ENCODE results near the gene SH3TC1.

SH3TC1 gene

DNA sequence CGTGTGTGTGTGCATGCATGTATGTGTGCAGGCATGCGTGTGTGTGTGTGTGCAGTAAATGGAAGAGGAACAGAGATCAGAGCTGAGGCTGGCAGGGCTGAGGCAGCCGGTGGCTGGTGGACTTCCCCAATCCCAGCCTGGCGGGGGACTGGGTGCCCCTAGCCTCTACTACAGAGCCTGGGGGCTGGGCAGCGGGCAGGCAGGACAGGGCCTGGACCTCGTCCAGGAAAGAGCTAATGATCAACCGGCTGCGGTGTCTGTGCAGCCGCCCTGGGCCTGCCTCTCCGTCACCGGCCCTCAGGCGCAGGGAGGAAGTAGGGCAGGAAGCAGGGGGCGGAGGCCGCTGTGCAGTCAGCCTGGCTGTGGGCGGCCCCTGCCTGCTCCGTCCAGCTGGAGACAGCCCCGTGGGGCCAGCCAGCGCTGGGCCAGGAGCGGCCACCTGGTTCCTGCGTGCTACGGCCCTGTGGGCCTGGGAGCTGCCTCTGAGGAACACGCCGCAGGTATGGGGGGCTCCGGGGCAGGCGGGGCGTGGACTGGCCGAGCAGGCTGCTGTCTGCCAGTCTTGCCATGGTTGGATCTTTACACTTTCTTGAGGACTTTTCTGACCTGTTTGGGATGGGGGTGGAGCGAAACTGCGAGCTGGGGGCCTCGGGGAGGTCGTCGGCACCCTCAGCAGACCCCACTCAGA is at the start of gene SH3TC1:
Gene SH3TC1 (plus strand): TSS at position 385 of the 688 bp plus-strand sequence. CDS start 5,905 bp downstream, outside the sequence.
- DNase-seq (ENCODE audit: low read depth in 3 of 3, low spot score in 1 of 3) = peak in 1 of 3 donors; percentile 19

GRCh38 chr4:8149664-8150063 is 49.4 kb upstream of the SH3TC1 start:
- DNase-seq (ENCODE audit: low read depth in 3 of 3, low spot score in 1 of 3) = no peak

DNA sequence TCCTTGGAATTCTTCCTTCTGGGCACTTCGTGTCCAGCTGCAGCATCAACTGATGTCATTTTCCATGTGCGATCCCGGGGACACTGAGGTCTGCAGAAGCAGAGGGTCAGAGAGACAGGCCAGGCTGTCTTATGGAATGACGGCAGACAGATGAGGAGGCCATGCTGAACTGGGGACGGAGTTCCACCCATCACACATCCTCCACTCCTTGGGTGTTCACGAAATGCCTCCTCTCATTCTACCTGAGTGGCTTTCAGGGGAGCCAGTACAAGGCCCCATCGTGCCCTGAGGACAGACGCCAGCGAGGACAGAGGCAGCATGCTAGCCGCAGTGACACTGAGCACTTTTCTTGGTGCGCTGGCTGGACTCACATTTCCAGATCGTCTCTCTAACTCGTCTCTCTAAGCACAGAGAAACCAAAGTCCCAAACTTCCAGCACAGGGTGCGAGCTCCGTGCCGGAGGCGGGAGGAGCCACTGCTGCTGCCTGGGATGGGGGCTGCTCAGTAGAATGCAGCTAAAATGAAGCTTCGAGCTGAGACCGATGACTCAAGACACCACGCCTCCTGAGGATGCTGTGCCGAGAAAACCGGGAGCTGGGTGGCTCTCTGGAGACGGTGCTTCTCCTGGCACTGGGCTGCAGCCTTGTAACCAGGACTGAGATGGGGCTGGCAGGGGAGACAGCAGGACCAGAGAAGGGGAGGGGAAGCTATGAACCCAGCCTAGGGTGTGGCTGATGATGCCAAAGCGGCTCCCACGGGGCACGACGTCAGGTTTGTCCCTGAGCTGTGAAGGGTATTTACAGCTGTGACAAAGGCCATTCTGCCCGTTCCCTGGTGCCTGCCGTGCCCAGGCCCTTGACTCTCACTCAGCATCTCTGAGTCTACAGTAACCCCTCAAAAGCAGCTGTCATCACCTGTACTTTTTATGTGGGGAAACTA is 48.7 kb upstream of the SH3TC1 start:
- no peak for DNase-seq (ENCODE audit: low read depth in 3 of 3, low spot score in 1 of 3)

- no peak for DNase-seq (ENCODE audit: low read depth in 3 of 3, low spot score in 1 of 3)
Observed at GRCh38 chr4:8151165-8151650, 47.9 kb upstream of the SH3TC1 start.

GRCh38 chr4:8152090-8152864 is 46.8 kb upstream of the SH3TC1 start:
- no peak for DNase-seq (ENCODE audit: low read depth in 3 of 3, low spot score in 1 of 3)

GRCh38 chr4:8152865-8153257 is 46.2 kb upstream of the SH3TC1 start:
- DNase-seq (ENCODE audit: low read depth in 3 of 3, low spot score in 1 of 3) = no peak

GRCh38 chr4:8153441-8153840 is 45.6 kb upstream of the SH3TC1 start:
- no peak for DNase-seq (ENCODE audit: low read depth in 3 of 3, low spot score in 1 of 3)

- no peak for DNase-seq (ENCODE audit: low read depth in 3 of 3, low spot score in 1 of 3)
Observed at GRCh38 chr4:8155048-8155447, 44.0 kb upstream of the SH3TC1 start.

DNA sequence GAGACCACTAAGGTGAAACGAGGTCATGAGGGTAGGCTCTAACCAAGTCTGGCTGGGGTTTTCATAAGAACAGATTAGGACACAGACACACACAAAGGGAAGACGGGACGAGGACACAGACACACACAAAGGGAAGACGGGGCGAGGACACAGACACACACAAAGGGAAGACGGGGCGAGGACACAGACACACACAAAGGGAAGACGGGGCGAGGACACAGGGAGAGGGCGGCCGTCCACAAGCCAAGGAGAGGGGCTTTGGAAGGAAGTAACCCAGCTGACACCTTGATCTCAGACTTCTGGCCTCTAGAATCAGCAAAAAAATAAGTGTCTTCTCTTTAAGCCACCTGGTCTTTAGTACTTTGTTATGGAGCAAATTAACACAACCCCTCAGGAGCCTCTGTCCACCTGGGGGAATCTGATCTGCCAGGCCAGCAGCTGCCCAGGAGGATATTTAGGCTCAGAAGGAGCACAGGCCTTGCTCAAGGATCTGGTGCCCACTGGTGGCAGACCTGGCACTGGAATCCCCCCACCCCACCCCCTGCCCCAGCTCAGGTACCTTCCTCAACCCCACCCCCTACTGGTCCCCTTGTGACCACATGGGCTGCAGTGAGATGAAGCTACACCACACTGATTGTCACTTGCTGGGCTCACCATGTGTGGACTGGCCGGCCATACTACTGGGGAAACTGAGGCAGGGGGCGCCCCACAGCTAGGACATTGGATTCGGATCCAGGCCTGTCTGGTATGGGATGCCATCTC is 43.2 kb upstream of the SH3TC1 start:
- DNase-seq (ENCODE audit: low read depth in 3 of 3, low spot score in 1 of 3) = no peak

- DNase-seq (ENCODE audit: low read depth in 3 of 3, low spot score in 1 of 3) = no peak
Observed at GRCh38 chr4:8156617-8157016, 42.5 kb upstream of the SH3TC1 start.

GRCh38 chr4:8157496-8157895 is 41.6 kb upstream of the SH3TC1 start:
- DNase-seq (ENCODE audit: low read depth in 3 of 3, low spot score in 1 of 3) = no peak

DNA sequence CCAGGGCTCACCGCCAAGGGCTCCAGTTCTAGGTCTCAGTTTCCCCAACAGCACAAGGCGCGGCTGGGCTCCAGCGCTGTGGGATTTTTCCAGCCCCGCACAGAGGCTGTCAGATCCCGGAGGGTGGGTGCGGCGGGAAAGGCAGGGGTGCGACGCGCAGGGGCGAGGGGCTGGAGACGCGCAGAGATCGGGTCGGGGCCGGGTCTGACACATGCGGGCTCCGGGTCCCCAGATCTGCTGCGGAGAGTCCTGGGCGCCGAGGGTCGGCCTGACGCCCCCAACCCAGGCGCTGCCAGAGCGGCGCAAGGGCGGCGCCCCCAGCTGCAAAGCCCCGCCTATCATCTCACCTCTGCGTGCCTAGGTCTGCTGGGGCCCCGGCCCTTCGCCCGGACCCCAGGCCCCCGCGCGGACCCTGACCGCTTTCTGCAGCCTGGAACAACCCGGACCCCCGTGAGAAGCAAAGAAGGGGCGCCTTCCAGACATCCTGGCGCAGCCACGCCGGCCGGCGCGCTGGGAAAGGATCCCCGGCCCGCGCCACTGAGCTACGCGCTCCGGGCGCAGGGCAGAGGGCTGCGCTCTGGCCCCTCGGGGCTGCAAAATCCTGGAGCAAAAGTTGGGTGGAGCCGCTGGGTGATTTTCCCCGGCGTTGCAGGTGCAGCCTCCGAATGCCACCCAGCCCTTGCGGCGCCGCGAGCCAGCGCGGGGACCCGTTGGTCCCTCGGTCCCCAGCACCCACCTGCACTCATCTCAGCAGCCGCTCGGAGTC is 41.0 kb upstream of the SH3TC1 start:
- DNase-seq (ENCODE audit: low read depth in 3 of 3, low spot score in 1 of 3) = no peak

DNA sequence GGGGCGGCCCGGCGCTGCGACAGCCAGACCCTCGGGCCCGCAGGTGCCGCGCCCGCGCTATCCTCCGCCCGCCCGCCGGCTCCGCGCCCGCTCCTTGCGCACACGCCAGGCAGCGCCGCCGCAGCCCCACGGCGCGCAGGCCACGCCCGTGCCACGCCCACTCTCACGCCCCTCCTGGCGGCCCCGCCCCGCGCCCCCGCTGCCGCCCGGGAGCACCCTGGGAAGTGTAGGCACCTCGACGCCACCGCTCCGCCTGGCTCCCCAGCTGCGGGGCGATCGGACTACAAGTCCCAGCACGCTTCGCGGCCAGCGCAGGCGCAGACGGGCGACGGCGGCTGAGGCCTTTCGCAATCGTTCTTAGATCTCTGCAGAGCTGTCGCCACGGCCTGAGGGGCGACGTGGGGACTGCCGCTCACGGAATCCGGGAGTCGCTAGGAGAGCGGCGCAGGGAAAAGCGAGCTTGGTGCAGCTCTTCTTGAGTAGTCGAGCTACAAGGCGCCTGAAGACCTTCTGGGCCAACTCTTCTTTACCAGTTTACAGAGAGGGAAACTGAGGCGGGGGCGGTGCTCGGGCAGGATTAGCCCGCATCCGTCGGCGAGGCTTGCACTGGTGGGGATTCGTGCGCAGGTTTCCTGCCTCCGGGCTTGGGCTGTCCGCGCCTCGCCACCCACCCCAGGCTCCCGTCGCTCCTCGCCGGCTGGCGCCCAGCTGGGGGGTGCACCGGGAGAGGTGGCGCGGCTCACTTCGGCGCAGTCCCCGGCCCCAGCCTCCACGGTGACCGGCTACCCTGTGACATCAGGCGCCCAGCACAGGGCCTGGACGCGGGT is 40.2 kb upstream of the SH3TC1 start, which contains the start of gene ABLIM2:
Gene ABLIM2 (minus strand): TSS at position 104 of the 827 bp plus-strand sequence. CDS start 124 bp downstream, outside the sequence.
- peak; percentile 97 to 99 (median 98) for DNase-seq (ENCODE audit: low read depth in 3 of 3, low spot score in 1 of 3)

- no peak for DNase-seq (ENCODE audit: low read depth in 3 of 3, low spot score in 1 of 3)
Observed at GRCh38 chr4:8159537-8160232, 39.4 kb upstream of the SH3TC1 start.

- no peak for DNase-seq (ENCODE audit: low read depth in 3 of 3, low spot score in 1 of 3)
Observed at GRCh38 chr4:8160233-8160560, 38.9 kb upstream of the SH3TC1 start.

- no peak for DNase-seq (ENCODE audit: low read depth in 3 of 3, low spot score in 1 of 3)
Observed at GRCh38 chr4:8160572-8160971, 38.5 kb upstream of the SH3TC1 start.

DNA sequence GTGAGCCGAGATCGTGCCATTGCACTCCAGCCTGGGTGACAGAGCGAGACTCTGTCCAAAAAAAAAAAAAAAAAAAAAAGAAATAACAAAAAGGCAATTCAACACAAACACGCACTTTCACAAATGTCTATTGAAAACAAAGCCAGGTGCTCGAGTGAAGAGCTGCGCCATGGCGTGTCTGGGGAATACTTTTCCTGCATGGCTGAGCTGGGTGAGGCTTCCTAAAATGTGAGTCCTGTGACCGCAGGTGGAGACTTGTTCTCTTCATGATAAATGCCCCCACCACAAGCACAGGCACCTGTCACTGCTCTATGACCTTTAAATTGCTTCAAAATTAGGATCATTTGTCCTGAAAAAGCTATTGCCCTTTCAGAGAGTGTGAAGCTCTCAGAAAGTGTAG is 36.5 kb upstream of the SH3TC1 start:
- DNase-seq (ENCODE audit: low read depth in 3 of 3, low spot score in 1 of 3) = no peak

DNA sequence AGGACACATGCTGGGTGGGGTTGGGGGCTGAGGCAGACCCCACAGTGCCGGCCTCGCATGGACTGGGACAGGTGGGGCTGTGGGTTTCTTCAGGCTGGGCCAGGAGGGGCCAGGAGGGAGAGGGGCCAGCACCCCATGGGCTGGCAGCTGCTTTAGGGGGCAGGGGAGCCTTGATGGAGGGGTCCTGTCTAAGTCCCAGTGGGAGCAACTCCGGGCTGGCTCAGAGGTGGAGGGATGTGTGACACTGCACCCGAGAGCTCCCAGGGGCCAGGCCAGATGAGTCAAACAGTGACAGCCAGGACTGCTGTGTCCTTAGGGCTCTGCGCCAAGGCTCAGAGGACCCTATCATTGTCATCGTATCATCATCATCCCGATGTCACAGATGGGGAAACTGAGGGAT is 36.1 kb upstream of the SH3TC1 start:
- no peak for DNase-seq (ENCODE audit: low read depth in 3 of 3, low spot score in 1 of 3)
